B cell (primary cell): ENCODE results near the gene POLH. TPM values are rescaled to one million over a fixed set of nuclear protein-coding genes. Genes with fewer than 3 reads are reported as not detected.
"Not testable (repeated sequence)": the region's sequence is repeated elsewhere in the genome, so short reads cannot be mapped to it uniquely, and the experiment has no call there.

Experiments
- ATAC-seq: fragments of 200-7000 bp; cut with Tn5 transposase; one replicate; pipeline ENCODE4 v1.10.0; 2021; ENCODE audit warnings: low read depth, mild to moderate bottlenecking, moderate number of reproducible peaks, moderate library complexity
- CTCF ChIA-PET: fragments of 350-600 bp; sonication (Branson Sonifier 250); formaldehyde crosslinking; loops from one replicate; lab custom pipeline; 2021; ENCODE audit warnings: antibody characterized with exemption, inconsistent platforms; lab: Charles Lee
- POLR2A ChIA-PET: fragments of 350-600 bp; sonication (Branson Sonifier 250); formaldehyde crosslinking; loops from one replicate; lab custom pipeline; 2021; ENCODE audit warnings: antibody characterized with exemption; lab: Charles Lee
- DNase-seq: peaks from one replicate; pipeline ENCODE4 v3.0.0; 2013
- H2AFZ ChIP-seq: 2 replicates; pipeline ENCODE4 v1.6.1; 2012; ENCODE audit warnings: mild to moderate bottlenecking, low read depth, low read length; ENCODE audit not compliant: insufficient read depth, poor library complexity, severe bottlenecking
- H3K27ac ChIP-seq, 2 donors: 1 replicate in 1 of 2; 2 replicates in 1 of 2; pipeline ENCODE4 v1.5.1; 2012 to 2013; ENCODE audit warnings: low read length in 2 of 2, mild to moderate bottlenecking in 2 of 2, moderate library complexity in 1 of 2
- H3K27me3 ChIP-seq, 4 experiments: fragments of 200-600 bp in 1 of 4; sonication (generic) in 1 of 4; replicated peaks in 1 of 4; 1 replicate in 2 of 4; 2 replicates in 2 of 4; pipeline versions ENCODE4 v1.6.1 to v1.7.0; 2013 to 2016; ENCODE audit warnings: low read length in 3 of 4, mild to moderate bottlenecking in 2 of 4, mixed read lengths in 1 of 4, moderate library complexity in 1 of 4; ENCODE audit not compliant: insufficient read depth in 4 of 4, control insufficient read depth in 3 of 4; ENCODE audit errors: control extremely low read depth in 1 of 4
- H3K36me3 ChIP-seq, 2 experiments: replicated peaks in 1 of 2; 1 replicate in 1 of 2; 2 replicates in 1 of 2; pipeline versions ENCODE4 v1.6.1 to v1.7.1; 2013; ENCODE audit warnings: low read length in 1 of 2; ENCODE audit not compliant: insufficient read depth in 2 of 2, control insufficient read depth in 1 of 2; ENCODE audit errors: control extremely low read depth in 1 of 2, extremely low read depth in 1 of 2
- H3K4me1 ChIP-seq, 2 donors: fragments of 200-600 bp in 1 of 2; sonication (generic) in 1 of 2; 1 replicate in 1 of 2; 2 replicates in 1 of 2; pipeline versions ENCODE4 v1.5.1 to v1.6.1; 2013 to 2017; ENCODE audit warnings: low read length in 2 of 2; ENCODE audit not compliant: control insufficient read depth in 2 of 2, insufficient read depth in 2 of 2
- H3K4me2 ChIP-seq: replicated peaks from 2 replicates; pipeline ENCODE3; 2012; ENCODE audit warnings: mild to moderate bottlenecking, low read depth, low read length; ENCODE audit not compliant: poor library complexity, severe bottlenecking
- H3K4me3 ChIP-seq, 5 experiments: fragments of 200-600 bp in 1 of 5; sonication (generic) in 1 of 5; 1 replicate in 3 of 5; 2 replicates in 2 of 5; pipeline versions ENCODE4 v1.5.1 to v1.7.0; 2011 to 2016; ENCODE audit warnings: low read length in 4 of 5, mild to moderate bottlenecking in 4 of 5, low read depth in 2 of 5, control low read depth in 1 of 5, moderate library complexity in 1 of 5; ENCODE audit not compliant: insufficient read depth in 1 of 5; ENCODE audit errors: control extremely low read depth in 1 of 5, extremely low read depth in 1 of 5
- H3K79me2 ChIP-seq: fragments of 200-600 bp; sonication (generic); one replicate; pipeline ENCODE4 v1.6.0; 2016; ENCODE audit warnings: low read length; ENCODE audit not compliant: control insufficient read depth, insufficient read depth
- H3K9ac ChIP-seq: fragments of 200-600 bp; sonication (generic); 2 replicates; pipeline ENCODE4 v1.6.1; 2017; ENCODE audit warnings: mild to moderate bottlenecking, low read length, moderate library complexity
- H3K9me3 ChIP-seq, 3 donors: one replicate each; pipeline versions ENCODE4 v1.6.1 to v1.7.1; 2013; ENCODE audit warnings: low read length in 2 of 3; ENCODE audit not compliant: control insufficient read depth in 2 of 3, insufficient read depth in 1 of 3; ENCODE audit errors: control extremely low read depth in 1 of 3
- H4K20me1 ChIP-seq: 2 replicates; pipeline ENCODE4 v1.6.0; 2012; ENCODE audit warnings: mild to moderate bottlenecking, low read length; ENCODE audit not compliant: insufficient read depth, control insufficient read depth, poor library complexity, severe bottlenecking
- H3K27ac Mint-ChIP-seq: one replicate; pipeline ENCODE4 v1.8.0; 2021; ENCODE audit warnings: mixed read lengths
- H3K27me3 Mint-ChIP-seq: one replicate; pipeline ENCODE4 v1.8.0; 2021; ENCODE audit warnings: mixed read lengths
- H3K4me1 Mint-ChIP-seq: one replicate; pipeline ENCODE4 v1.8.0; 2021; ENCODE audit warnings: mixed read lengths
- H3K4me3 Mint-ChIP-seq: one replicate; pipeline ENCODE4 v1.8.0; 2021; ENCODE audit warnings: mixed read lengths
- H3K9me3 Mint-ChIP-seq: one replicate; pipeline ENCODE4 v1.8.0; 2022; ENCODE audit warnings: mixed read lengths; ENCODE audit not compliant: insufficient read depth
- CTCF ChIP-seq: fragments of 200-600 bp; IDR thresholded peaks from one replicate; pipeline ENCODE4 v1.8.0; 2022; ENCODE audit warnings: antibody characterized with exemption, mild to moderate bottlenecking
- EZH2 ChIP-seq: IDR thresholded peaks from 2 replicates; pipeline ENCODE4 v1.6.1; 2012; ENCODE audit warnings: borderline replicate concordance, low read depth, mild to moderate bottlenecking, moderate library complexity, low read length; ENCODE audit not compliant: insufficient read depth, poor library complexity, severe bottlenecking
- whole genome bisulfite sequencing: methylation state at CpG from one replicate; pipeline ENCODE4 v1.1.5; 2013; ENCODE audit warnings: missing lambda C conversion rate; ENCODE audit not compliant: insufficient coverage; 5-methylcytosine and 5-hydroxymethylcytosine counted together
- intact Hi-C: fragments of 100-400 bp; cut with micrococcal nuclease; formaldehyde crosslinking; loops from one replicate; pipeline ENCODE4 v1.10.0; 2022
- polyA plus RNA-seq: library from polyadenylated mRNA; depleted of rRNA; stranded (reverse); fragments of >200 nt; gene quantifications from 2 replicates; pipeline ENCODE4 v1.2.3, GENCODE V29; 2012
- total RNA-seq, 2 donors: library from RNA; stranded (reverse); fragments of 120-200 nt in 1 of 2; gene quantifications; 1 replicate in 1 of 2; 2 replicates in 1 of 2; pipeline versions ENCODE4 v1.2.3 to v1.2.4, GENCODE V29; 2013 to 2022

POLH gene
- total and polyA plus RNA-seq, 2 donors (not counting 1 experiment from before 2014, with no cell fraction given): 14.7 to 24.8 TPM

- DNase-seq: no peak
- Histone ChIP-seq H3K27me3 (no peaks in the 10 kb centered on the region), H3K79me2 (peaks cover 31% of the 10 kb centered on the region), H3K4me3 (no peak overlapping the region), H2AFZ (no peak overlapping the region), H3K36me3 (peaks cover 0 to 9% of the 10 kb centered on the region in 2 experiments), H4K20me1 (peaks cover 3% of the 10 kb centered on the region), H3K9ac (no peak overlapping the region), H3K4me2 (no peak overlapping the region), H3K27ac (peak overlapping the region in 1 of 2 donors; percentile 32), H3K4me1 (peaks cover 28 to 44% of the 10 kb centered on the region in 2 donors), H3K9me3 (peaks cover 0 to 3% (median 0%) of the 10 kb centered on the region in 3 donors)
- H3K9me3 Mint-ChIP-seq: no peaks in the 10 kb centered on the region
- ATAC-seq: no peak
- peak overlapping the region; percentile 41 for H3K4me3 Mint-ChIP-seq
- no peaks in the 10 kb centered on the region for H3K27me3 Mint-ChIP-seq
- peak overlapping the region; percentile 21 for H3K27ac Mint-ChIP-seq
- TF ChIP-seq EZH2 (no peak), CTCF (no peak)
- WGBS: 100% methylated on average over 1 of the region's 1 CpG
- CTCF ChIA-PET: interaction anchor here (0.6 to 2.5 kb wide), 3 partner anchors 27 to 1586 kb away, joined by 3 to 13 read pairs (median 3); no protein-coding TSS in a partner anchor
- POLR2A ChIA-PET: interaction anchor here (0.6 to 1.4 kb wide), 3 partner anchors 28 to 80 kb away, joined by 3 to 6 read pairs (median 4); no protein-coding TSS in a partner anchor
- peaks cover 44% of the 10 kb centered on the region for H3K4me1 Mint-ChIP-seq
- intact Hi-C loops: no loop called here
Observed at GRCh38 chr6:43630980-43631619, 55.1 kb downstream of the POLH start.

GRCh38 chr6:43633002-43633401 is 57.0 kb downstream of the POLH start:
- H3K9me3 ChIP-seq, H3K9ac ChIP-seq, intact Hi-C loops, DNase-seq, H3K4me2 ChIP-seq, CTCF ChIA-PET, ATAC-seq, H3K36me3 ChIP-seq, H3K4me3 Mint-ChIP-seq, H3K27ac ChIP-seq, H4K20me1 ChIP-seq, H3K4me3 ChIP-seq, H3K9me3 Mint-ChIP-seq, H3K27ac Mint-ChIP-seq, H3K27me3 ChIP-seq, H2AFZ ChIP-seq, H3K27me3 Mint-ChIP-seq: not testable (repeated sequence)
- H3K4me1 Mint-ChIP-seq: peaks cover 38% of the 10 kb centered on the region
- 100% methylated on average over 3 of the region's 7 CpGs for WGBS
- POLR2A ChIA-PET: interaction anchor here (0.7 kb wide), 3 partner anchors 13 to 337 kb away, joined by 4 to 6 read pairs (median 5); no protein-coding TSS in a partner anchor
- peaks cover 37% of the 10 kb centered on the region for H3K79me2 ChIP-seq
- H3K4me1 ChIP-seq: peaks cover 21 to 50% of the 10 kb centered on the region in 2 donors
